K562 (cell line): ENCODE measurements around the gene DHDDS. TPM values are rescaled to one million over a fixed set of nuclear protein-coding genes. Genes with fewer than 3 reads are reported as not detected.
A peak's percentile ranks its signal among the peaks of the same experiment; 100 is the strongest.

Experiments
- ASH1L ChIP-seq: fragments of 450-650 bp; IDR thresholded peaks from 2 replicates; pipeline ENCODE4 v1.6.1; 2018; ENCODE audit warnings: borderline replicate concordance, mild to moderate bottlenecking, low read depth; ENCODE audit not compliant: partially characterized antibody
- C11orf30 ChIP-seq: fragments of 450-650 bp; IDR thresholded peaks from 2 replicates; pipeline ENCODE4 v1.6.1; 2016; ENCODE audit warnings: low read depth, mild to moderate bottlenecking
- HIVEP1 ChIP-seq: fragments of 250-450 bp; sonication (Bioruptor Pico); IDR thresholded peaks from 2 replicates; pipeline ENCODE4 v1.4.0; 2020; ENCODE audit warnings: mild to moderate bottlenecking
- NFE2 ChIP-seq: IDR thresholded peaks from 2 replicates; pipeline ENCODE4 v1.6.1; 2014; ENCODE audit warnings: antibody characterized with exemption, low read depth
- PHF8 ChIP-seq: fragments of 200-600 bp; sonication (generic); IDR thresholded peaks from 2 replicates; pipeline ENCODE4 v1.6.1; 2012; ENCODE audit warnings: mixed run types, mild to moderate bottlenecking, inconsistent platforms, low read length, moderate library complexity, borderline replicate concordance
- POLR2B ChIP-seq: fragments of 450-650 bp; IDR thresholded peaks from 2 replicates; pipeline ENCODE4 v1.6.1; 2018; ENCODE audit warnings: low read depth; ENCODE audit not compliant: partially characterized antibody
- RAD51 ChIP-seq: fragments of 450-650 bp; IDR thresholded peaks from 2 replicates; pipeline ENCODE4 v1.7.1; 2016; ENCODE audit warnings: low read depth, mild to moderate bottlenecking, borderline replicate concordance
- RCOR1 ChIP-seq, 2 experiments: IDR thresholded peaks; 2 replicates each; pipeline ENCODE4 v1.6.1; 2012; ENCODE audit warnings: low read depth in 2 of 2, low read length in 2 of 2, borderline replicate concordance in 1 of 2, improper control_type of control experiment in 1 of 2
- SAFB ChIP-seq: fragments of 200-400 bp; formaldehyde crosslinking; IDR thresholded peaks from 2 replicates; pipeline ENCODE4 v1.6.1; 2017; ENCODE audit warnings: low read depth, low read length, borderline replicate concordance
- SREBF1 ChIP-seq: fragments of 150-350 bp; IDR thresholded peaks from 2 replicates; pipeline ENCODE4 v1.6.1; 2014; ENCODE audit warnings: antibody characterized with exemption, low read depth, low read length, borderline replicate concordance
- SRF ChIP-seq, 2 experiments: fragments of 250-450, 450-650 bp in 1 of 2; sonication (Bioruptor Pico) in 1 of 2; sonication (generic) in 1 of 2; formaldehyde crosslinking; IDR thresholded peaks; 2 replicates each; pipeline versions ENCODE4 v1.5.0 to v1.5.1; 2020 to 2022; ENCODE audit warnings: mild to moderate bottlenecking in 1 of 2, missing genetic modification reagents in 1 of 2
- TAF15 ChIP-seq: fragments of 200-400 bp; formaldehyde crosslinking; IDR thresholded peaks from 2 replicates; pipeline ENCODE4 v1.6.1; 2017; ENCODE audit warnings: mild to moderate bottlenecking, low read depth, low read length, moderate library complexity
- XRCC5 ChIP-seq: fragments of 200-400 bp; formaldehyde crosslinking; IDR thresholded peaks from 2 replicates; pipeline ENCODE4 v1.6.1; 2017; ENCODE audit warnings: low read depth, mild to moderate bottlenecking, low read length
- ZC3H8 ChIP-seq: fragments of 450-650 bp; IDR thresholded peaks from 2 replicates; pipeline ENCODE4 v1.6.1; 2017
- ZNF121 ChIP-seq: sonication (generic); formaldehyde crosslinking; conservative IDR thresholded peaks from 2 replicates; pipeline ENCODE4 v1.8.0; 2022; ENCODE audit warnings: missing genetic modification reagents
- ZNF165 ChIP-seq: fragments of 250-450 bp; sonication (Bioruptor Pico); IDR thresholded peaks from 2 replicates; pipeline ENCODE4 v1.4.0; 2020; ENCODE audit warnings: borderline replicate concordance
- polyA plus RNA-seq, 8 experiments: library from polyadenylated mRNA; depleted of rRNA in 4 of 8; stranded (reverse) in 5 of 8; unstranded in 3 of 8; fragments of >200 nt; fragmentation: Nextera tagmentation in 2 of 8; fragmentation: Illumina TruSeq in 1 of 8; extraction: Ambion mirVana in 2 of 8; extraction: Trizol in 1 of 8; gene quantifications; 2 replicates each; pipeline versions ENCODE4 v1.2.1 to v1.2.3, GENCODE V29; 2011 to 2014; ENCODE audit warnings: inconsistent platforms in 1 of 8, missing spikeins in 1 of 8
- total RNA-seq, 7 experiments: library from RNA; depleted of rRNA in 6 of 7; stranded (reverse); fragments of >200 nt in 6 of 7; fragmentation: Illumina TruSeq in 2 of 7; extraction: Trizol in 2 of 7; gene quantifications; 2 replicates each; pipeline versions ENCODE4 v1.2.1 to v1.2.3, GENCODE V29; 2011 to 2021; ENCODE audit warnings: low replicate concordance in 1 of 7
- TF ChIP-seq, protein P1 (sequence below): fragments of 450-650 bp; IDR thresholded peaks from 2 replicates; pipeline ENCODE4 v1.6.1; 2016; ENCODE audit warnings: antibody characterized with exemption
- TF ChIP-seq, protein P2 (sequence below): fragments of 250-450 bp; sonication (Bioruptor Pico); IDR thresholded peaks from 2 replicates; pipeline ENCODE4 v1.5.0; 2021
- TF ChIP-seq, protein P3 (sequence below): sonication (generic); formaldehyde crosslinking; IDR thresholded peaks from 2 replicates; pipeline ENCODE4 v1.8.1; 2023; ENCODE audit warnings: mild to moderate bottlenecking, missing genetic modification reagents
- TF ChIP-seq, protein P4 (sequence below), 2 experiments: fragments of 200-800 bp in 1 of 2; sonication (Bioruptor generic) in 1 of 2; sonication (generic) in 1 of 2; formaldehyde crosslinking in 1 of 2; IDR thresholded peaks in 1 of 2; conservative IDR thresholded peaks in 1 of 2; 2 replicates each; pipeline versions ENCODE4 v1.5.0 to v1.6.1; 2016 to 2020; ENCODE audit warnings: missing compliant biosample characterization in 1 of 2, missing genetic modification characterization in 1 of 2, missing genetic modification reagents in 1 of 2

Gene DHDDS
- total and polyA plus RNA-seq, 9 of the 15 experiments (the other 6 are each of a cell fraction or from before 2014, with no cell fraction given) = 33.3 to 55.0 (median 44.3) TPM

DNA sequence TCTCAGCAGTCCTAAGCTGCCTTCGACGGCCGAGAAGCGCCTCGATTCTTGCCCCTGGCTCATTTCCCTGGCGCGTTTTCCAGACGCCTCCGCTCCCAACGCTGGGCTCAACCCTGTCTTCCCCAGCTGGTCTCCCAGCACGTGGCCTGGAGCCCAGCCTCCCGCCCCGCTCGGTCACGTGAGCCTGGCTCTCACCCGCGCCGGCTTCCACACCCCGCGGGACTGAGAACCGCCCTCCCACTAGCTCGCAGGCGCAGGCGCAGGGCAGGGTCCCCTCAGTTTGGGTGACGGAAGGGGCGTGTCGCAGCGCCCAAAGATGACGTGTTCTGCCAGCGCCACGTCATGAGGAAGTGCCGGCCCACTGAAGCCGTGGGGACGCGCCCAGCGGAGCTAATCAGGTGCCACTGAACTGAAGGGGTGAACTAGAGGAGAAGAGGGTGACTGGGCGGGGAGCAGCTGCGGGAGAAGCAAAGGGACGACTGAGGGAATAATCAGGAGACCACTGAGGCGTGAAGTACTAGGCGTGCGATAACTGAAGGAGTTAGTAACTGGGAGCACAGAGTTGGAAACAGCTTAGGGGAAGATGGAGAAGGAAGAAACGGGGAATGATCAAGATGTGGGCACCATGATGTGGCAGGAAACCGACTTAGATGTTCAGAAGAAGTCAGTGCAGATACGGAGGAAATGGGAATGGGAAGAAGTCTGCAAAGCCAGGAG lies at the start of gene DHDDS (continued):
- peak; percentile 31 to 78; a peak in 3 of 4 replicates for TF ChIP-seq RCOR1 (IDR thresholded peaks at IDR 0.05; ENCODE audit: borderline replicate concordance in 1 of 2, low read depth in 2 of 2, low read length in 2 of 2)
- TF ChIP-seq SRF (CRISPR knock-in tag; IDR thresholded peaks at IDR 0.05) = peak in 1 of 2 experiments; percentile 93; a peak in 2 of 4 replicates
- peak; percentile 67; the same call in 1 of the 2 replicates for TF ChIP-seq ZC3H8
- peak; percentile 88; the same call in 1 of the 2 replicates for TF ChIP-seq SREBF1
- peak; percentile 99 for TF ChIP-seq RAD51
- 0 out of 2 replicates have a peak, but pooled peaks have one; percentile 44 for TF ChIP-seq XRCC5
- TF ChIP-seq ZNF121 (CRISPR knock-in tag) = no peak
- TF ChIP-seq C11orf30 = peak; percentile 99
- TF ChIP-seq, protein P1, sequence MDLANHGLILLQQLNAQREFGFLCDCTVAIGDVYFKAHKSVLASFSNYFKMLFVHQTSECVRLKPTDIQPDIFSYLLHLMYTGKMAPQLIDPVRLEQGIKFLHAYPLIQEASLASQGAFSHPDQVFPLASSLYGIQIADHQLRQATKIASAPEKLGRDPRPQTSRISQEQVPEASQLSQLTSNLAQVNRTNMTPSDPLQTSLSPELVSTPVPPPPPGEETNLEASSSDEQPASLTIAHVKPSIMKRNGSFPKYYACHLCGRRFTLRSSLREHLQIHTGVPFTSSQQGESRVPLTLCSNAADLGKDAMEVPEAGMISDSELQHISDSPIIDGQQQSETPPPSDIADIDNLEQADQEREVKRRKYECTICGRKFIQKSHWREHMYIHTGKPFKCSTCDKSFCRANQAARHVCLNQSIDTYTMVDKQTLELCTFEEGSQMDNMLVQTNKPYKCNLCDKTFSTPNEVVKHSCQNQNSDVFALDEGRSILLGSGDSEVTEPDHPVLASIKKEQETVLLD = peak; percentile 98
- TF ChIP-seq, protein P2, sequence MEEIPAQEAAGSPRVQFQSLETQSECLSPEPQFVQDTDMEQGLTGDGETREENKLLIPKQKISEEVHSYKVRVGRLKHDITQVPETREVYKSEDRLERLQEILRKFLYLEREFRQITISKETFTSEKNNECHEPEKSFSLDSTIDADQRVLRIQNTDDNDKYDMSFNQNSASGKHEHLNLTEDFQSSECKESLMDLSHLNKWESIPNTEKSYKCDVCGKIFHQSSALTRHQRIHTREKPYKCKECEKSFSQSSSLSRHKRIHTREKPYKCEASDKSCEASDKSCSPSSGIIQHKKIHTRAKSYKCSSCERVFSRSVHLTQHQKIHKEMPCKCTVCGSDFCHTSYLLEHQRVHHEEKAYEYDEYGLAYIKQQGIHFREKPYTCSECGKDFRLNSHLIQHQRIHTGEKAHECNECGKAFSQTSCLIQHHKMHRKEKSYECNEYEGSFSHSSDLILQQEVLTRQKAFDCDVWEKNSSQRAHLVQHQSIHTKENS = no peak
- peak; percentile 97 for TF ChIP-seq PHF8
- peak; percentile 40 for TF ChIP-seq NFE2
- TF ChIP-seq POLR2B = peak; percentile 97
- TF ChIP-seq, protein P3, sequence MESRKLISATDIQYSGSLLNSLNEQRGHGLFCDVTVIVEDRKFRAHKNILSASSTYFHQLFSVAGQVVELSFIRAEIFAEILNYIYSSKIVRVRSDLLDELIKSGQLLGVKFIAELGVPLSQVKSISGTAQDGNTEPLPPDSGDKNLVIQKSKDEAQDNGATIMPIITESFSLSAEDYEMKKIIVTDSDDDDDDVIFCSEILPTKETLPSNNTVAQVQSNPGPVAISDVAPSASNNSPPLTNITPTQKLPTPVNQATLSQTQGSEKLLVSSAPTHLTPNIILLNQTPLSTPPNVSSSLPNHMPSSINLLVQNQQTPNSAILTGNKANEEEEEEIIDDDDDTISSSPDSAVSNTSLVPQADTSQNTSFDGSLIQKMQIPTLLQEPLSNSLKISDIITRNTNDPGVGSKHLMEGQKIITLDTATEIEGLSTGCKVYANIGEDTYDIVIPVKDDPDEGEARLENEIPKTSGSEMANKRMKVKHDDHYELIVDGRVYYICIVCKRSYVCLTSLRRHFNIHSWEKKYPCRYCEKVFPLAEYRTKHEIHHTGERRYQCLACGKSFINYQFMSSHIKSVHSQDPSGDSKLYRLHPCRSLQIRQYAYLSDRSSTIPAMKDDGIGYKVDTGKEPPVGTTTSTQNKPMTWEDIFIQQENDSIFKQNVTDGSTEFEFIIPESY (CRISPR knock-in tag) = peak; percentile 92
- TF ChIP-seq TAF15 = no peak
- TF ChIP-seq, protein P4, sequence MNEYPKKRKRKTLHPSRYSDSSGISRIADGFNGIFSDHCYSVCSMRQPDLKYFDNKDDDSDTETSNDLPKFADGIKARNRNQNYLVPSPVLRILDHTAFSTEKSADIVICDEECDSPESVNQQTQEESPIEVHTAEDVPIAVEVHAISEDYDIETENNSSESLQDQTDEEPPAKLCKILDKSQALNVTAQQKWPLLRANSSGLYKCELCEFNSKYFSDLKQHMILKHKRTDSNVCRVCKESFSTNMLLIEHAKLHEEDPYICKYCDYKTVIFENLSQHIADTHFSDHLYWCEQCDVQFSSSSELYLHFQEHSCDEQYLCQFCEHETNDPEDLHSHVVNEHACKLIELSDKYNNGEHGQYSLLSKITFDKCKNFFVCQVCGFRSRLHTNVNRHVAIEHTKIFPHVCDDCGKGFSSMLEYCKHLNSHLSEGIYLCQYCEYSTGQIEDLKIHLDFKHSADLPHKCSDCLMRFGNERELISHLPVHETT (CRISPR knock-in tag; conservative IDR thresholded peaks at IDR 0.05 in 1 of 2, IDR thresholded peaks at IDR 0.05 in 1 of 2) = peak in 1 of 2 experiments; percentile 96; a peak in 2 of 4 replicates
- peak; percentile 97 for TF ChIP-seq SAFB
- peak; percentile 54; the same call in 1 of the 2 replicates for TF ChIP-seq HIVEP1 (CRISPR knock-in tag)
- no peak for TF ChIP-seq ZNF165 (CRISPR knock-in tag)
- TF ChIP-seq ASH1L = peak; percentile 65
